ENCODE results near the gene IFT20.

GRCh38 chr17:28372203-28372944 is 37.1 kb upstream of the IFT20 start:
- TF ChIP-seq TAF1 (IDR thresholded peaks at IDR 0.05; ENCODE audit: borderline replicate concordance, insufficient read depth, low read length) (no peak), POLR2AphosphoS5 (IDR thresholded peaks at IDR 0.05; ENCODE audit: low read depth, low read length) (no peak), SIN3A (IDR thresholded peaks at IDR 0.05; ENCODE audit: borderline replicate concordance, insufficient read depth, low read length) (no peak)
- TF ChIP-seq, protein P1, sequence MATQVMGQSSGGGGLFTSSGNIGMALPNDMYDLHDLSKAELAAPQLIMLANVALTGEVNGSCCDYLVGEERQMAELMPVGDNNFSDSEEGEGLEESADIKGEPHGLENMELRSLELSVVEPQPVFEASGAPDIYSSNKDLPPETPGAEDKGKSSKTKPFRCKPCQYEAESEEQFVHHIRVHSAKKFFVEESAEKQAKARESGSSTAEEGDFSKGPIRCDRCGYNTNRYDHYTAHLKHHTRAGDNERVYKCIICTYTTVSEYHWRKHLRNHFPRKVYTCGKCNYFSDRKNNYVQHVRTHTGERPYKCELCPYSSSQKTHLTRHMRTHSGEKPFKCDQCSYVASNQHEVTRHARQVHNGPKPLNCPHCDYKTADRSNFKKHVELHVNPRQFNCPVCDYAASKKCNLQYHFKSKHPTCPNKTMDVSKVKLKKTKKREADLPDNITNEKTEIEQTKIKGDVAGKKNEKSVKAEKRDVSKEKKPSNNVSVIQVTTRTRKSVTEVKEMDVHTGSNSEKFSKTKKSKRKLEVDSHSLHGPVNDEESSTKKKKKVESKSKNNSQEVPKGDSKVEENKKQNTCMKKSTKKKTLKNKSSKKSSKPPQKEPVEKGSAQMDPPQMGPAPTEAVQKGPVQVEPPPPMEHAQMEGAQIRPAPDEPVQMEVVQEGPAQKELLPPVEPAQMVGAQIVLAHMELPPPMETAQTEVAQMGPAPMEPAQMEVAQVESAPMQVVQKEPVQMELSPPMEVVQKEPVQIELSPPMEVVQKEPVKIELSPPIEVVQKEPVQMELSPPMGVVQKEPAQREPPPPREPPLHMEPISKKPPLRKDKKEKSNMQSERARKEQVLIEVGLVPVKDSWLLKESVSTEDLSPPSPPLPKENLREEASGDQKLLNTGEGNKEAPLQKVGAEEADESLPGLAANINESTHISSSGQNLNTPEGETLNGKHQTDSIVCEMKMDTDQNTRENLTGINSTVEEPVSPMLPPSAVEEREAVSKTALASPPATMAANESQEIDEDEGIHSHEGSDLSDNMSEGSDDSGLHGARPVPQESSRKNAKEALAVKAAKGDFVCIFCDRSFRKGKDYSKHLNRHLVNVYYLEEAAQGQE (IDR thresholded peaks at IDR 0.05; ENCODE audit: insufficient read depth in 1 of 2, low read depth in 2 of 2, low read length in 2 of 2) = peak in 1 of 2 experiments; percentile 13; a peak in 1 of 4 replicates
